Neural crest cell (in vitro differentiated cells): ENCODE data around the gene CDC42BPA. TPM values are rescaled to one million over a fixed set of nuclear protein-coding genes. Genes with fewer than 3 reads are reported as not detected.
"Not testable (repeated sequence)": the region's sequence is repeated elsewhere in the genome, so short reads cannot be mapped to it uniquely, and the experiment has no call there.

ENCODE experiments used
- DNase-seq: peaks from one replicate; pipeline ENCODE4 v3.0.0; 2021; ENCODE audit warnings: low read depth, mixed read lengths, low spot score
- H3K27ac Mint-ChIP-seq: one replicate; pipeline ENCODE4 v1.8.0; 2021; ENCODE audit warnings: mild to moderate bottlenecking, mixed read lengths; ENCODE audit not compliant: unreplicated experiment
- H3K27me3 Mint-ChIP-seq: 2 replicates; pipeline ENCODE4 v1.8.0; 2021; ENCODE audit warnings: low read depth, mild to moderate bottlenecking, mixed read lengths
- H3K36me3 Mint-ChIP-seq: 2 replicates; pipeline ENCODE4 v1.8.0; 2021; ENCODE audit warnings: low read depth, mild to moderate bottlenecking, mixed read lengths
- H3K4me1 Mint-ChIP-seq: 2 replicates; pipeline ENCODE4 v1.8.0; 2021; ENCODE audit warnings: mixed read lengths
- H3K4me3 Mint-ChIP-seq: one replicate; pipeline ENCODE4 v1.8.0; 2021; ENCODE audit warnings: mild to moderate bottlenecking, mixed read lengths
- H3K9me3 Mint-ChIP-seq: 2 replicates; pipeline ENCODE4 v1.8.0; 2021; ENCODE audit warnings: mixed read lengths
- total RNA-seq: library from RNA; stranded (reverse); gene quantifications from 2 replicates; pipeline ENCODE4 v1.2.1, GENCODE V29; 2021
- TF ChIP-seq, protein P1 (sequence below): fragments of 200-600 bp; sonication (generic); conservative IDR thresholded peaks from 2 replicates; pipeline ENCODE4 v1.5.0; 2021; ENCODE audit warnings: antibody characterized with exemption, mild to moderate bottlenecking

Gene CDC42BPA
- total RNA-seq, 1 donor from 2014 or later, result 35.6 TPM

DNA sequence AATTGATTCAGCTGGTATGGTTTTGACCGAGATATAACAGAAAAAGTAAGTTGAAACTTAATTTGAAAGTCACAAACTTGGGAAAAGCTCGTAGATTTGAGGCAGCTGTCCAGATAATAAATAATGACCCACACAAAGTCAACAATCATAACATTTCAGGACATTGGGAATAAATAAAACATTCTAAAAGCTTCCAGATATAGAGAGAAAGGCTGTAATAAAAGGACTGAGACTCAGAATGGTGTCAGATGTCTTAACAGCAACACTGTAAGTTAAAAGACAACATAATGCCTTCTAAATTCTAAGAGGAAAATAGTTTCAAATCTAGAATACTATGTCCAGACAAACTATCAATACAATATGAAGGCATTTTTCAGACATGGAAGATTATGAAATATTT is 163.3 kb downstream of the CDC42BPA start:
- H3K4me1 Mint-ChIP-seq, result no peaks in the 10 kb centered on the region
- H3K27me3 Mint-ChIP-seq, result no peaks in the 10 kb centered on the region
- no peak overlapping the region for H3K4me3 Mint-ChIP-seq
- no peak overlapping the region for H3K27ac Mint-ChIP-seq
- no peaks in the 10 kb centered on the region for H3K9me3 Mint-ChIP-seq
- H3K36me3 Mint-ChIP-seq, result peaks cover 15% of the 10 kb centered on the region
- TF ChIP-seq, protein P1, sequence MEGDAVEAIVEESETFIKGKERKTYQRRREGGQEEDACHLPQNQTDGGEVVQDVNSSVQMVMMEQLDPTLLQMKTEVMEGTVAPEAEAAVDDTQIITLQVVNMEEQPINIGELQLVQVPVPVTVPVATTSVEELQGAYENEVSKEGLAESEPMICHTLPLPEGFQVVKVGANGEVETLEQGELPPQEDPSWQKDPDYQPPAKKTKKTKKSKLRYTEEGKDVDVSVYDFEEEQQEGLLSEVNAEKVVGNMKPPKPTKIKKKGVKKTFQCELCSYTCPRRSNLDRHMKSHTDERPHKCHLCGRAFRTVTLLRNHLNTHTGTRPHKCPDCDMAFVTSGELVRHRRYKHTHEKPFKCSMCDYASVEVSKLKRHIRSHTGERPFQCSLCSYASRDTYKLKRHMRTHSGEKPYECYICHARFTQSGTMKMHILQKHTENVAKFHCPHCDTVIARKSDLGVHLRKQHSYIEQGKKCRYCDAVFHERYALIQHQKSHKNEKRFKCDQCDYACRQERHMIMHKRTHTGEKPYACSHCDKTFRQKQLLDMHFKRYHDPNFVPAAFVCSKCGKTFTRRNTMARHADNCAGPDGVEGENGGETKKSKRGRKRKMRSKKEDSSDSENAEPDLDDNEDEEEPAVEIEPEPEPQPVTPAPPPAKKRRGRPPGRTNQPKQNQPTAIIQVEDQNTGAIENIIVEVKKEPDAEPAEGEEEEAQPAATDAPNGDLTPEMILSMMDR, result no peak
- no peak for DNase-seq

DNA sequence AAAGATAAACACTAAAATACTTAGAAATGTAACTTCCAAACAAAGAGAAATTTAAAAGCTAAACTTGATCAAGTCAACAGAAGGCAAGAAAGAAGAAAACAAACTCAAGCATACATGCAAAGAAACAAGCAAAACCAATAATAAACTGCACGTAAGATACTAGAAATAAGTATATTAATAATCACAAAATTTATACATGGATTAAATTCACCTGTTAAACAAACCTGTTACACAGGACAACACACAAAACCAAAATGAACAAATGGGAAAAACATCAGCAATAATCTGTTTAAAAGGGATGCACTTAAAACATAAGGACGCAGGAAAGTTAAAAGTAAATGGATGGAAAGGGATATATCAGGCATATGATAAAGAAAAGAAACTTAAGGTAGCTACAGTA is 165.8 kb downstream of the CDC42BPA start:
- H3K36me3 Mint-ChIP-seq, result peaks cover 15% of the 10 kb centered on the region
- H3K4me1 Mint-ChIP-seq, result no peaks in the 10 kb centered on the region
- H3K27ac Mint-ChIP-seq, result no peak overlapping the region
- TF ChIP-seq, protein P1, result no peak
- DNase-seq, result no peak
- H3K9me3 Mint-ChIP-seq, result no peaks in the 10 kb centered on the region
- H3K4me3 Mint-ChIP-seq, result no peak overlapping the region
- H3K27me3 Mint-ChIP-seq, result no peaks in the 10 kb centered on the region

DNA sequence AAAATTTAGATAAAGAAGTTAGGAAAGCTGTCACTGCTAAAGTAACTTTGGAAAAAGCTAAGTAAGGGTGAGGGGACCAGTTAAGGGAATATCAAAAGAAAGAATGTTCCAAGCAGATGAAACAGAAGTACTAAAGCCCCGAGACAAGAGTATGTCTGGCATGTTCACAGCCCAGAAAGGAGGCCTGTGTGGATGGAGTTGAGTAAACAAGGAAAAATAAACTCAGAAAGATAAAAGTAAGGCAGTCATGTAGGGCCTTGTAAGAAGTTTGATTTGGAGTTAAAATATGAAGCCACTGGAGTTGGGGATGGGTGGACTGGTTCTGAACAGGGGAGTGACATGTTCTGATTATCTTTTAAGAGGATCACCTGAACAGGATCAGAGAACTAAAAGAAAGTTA is 177.9 kb downstream of the CDC42BPA start:
- H3K4me3 Mint-ChIP-seq, result no peak overlapping the region
- TF ChIP-seq, protein P1, result no peak
- no peak overlapping the region for H3K27ac Mint-ChIP-seq

DNA sequence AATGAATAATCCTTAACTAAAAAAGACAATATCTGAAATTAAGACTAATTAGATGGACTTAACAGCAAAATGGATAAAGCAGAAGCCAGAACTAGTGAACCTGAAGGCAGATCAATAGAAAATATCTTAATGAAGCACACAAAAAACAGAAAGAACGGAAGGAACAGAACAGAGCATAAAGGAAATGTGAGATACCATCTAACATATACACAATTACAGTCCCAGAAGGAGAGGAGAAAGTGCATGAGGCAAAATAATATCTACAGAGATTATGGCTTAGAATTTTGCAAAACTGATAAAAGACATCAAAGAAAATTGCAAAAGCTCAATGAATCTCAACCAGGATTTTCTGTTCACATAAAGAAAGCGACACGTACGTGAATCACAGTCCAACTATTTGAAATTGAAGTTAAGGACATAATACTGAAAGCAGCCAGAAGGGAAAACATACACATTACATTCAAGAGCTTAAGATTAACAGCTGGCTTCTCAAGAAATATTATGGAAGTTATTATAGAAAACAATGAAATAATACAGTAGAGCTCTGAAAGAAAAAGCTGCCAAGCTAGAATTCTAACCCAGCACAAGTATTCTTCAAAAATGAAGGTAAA is 182.0 kb downstream of the CDC42BPA start:
- DNase-seq, result no peak
- TF ChIP-seq, protein P1, result no peak
- H3K4me1 Mint-ChIP-seq, result peaks cover 5% of the 10 kb centered on the region
- H3K4me3 Mint-ChIP-seq, result no peak overlapping the region
- H3K9me3 Mint-ChIP-seq, result no peaks in the 10 kb centered on the region
- peaks cover 19% of the 10 kb centered on the region for H3K36me3 Mint-ChIP-seq
- no peak overlapping the region for H3K27ac Mint-ChIP-seq
- H3K27me3 Mint-ChIP-seq, result no peaks in the 10 kb centered on the region

More for the DNA sequence above, 177.9 kb downstream of the CDC42BPA start:
- Mint-ChIP-seq H3K4me1 (no peaks in the 10 kb centered on the region), H3K36me3 (peaks cover 7% of the 10 kb centered on the region), H3K27me3 (no peaks in the 10 kb centered on the region), H3K9me3 (no peaks in the 10 kb centered on the region)
- no peak for DNase-seq

DNA sequence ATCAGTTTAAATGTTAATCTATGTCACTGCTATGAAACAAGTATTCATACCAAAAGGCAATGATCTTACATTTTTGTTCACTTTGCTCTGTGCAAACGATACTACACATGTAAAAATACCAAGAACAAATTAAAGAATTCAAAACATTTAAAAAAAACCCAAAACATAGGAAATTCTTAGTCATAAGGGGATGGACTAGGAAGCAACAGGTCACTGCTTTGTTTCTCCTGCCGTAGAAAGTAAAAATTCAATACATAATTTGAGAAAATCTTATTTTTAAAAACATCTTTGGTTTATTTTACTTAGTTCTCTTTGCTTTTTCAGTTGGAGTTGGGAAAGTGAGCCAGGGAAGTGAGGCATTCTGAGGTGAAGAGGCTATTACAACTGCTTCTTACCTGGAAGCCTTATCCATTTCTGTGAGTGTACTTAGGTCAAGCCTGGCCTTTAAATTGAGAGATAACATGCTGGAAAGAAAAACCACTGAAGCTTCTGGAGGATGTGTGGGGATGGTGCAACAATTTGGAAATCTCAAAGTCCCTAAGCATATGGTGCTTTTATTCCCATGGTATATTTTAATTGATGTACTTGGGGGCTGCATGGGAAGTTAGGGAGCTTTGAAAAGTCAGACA is 183.5 kb downstream of the CDC42BPA start:
- TF ChIP-seq, protein P1, result no peak
- no peak overlapping the region for H3K4me3 Mint-ChIP-seq
- no peaks in the 10 kb centered on the region for H3K27me3 Mint-ChIP-seq
- H3K36me3 Mint-ChIP-seq, result peaks cover 24% of the 10 kb centered on the region
- no peak overlapping the region for H3K27ac Mint-ChIP-seq
- no peaks in the 10 kb centered on the region for H3K9me3 Mint-ChIP-seq
- H3K4me1 Mint-ChIP-seq, result peaks cover 5% of the 10 kb centered on the region
- no peak for DNase-seq

DNA sequence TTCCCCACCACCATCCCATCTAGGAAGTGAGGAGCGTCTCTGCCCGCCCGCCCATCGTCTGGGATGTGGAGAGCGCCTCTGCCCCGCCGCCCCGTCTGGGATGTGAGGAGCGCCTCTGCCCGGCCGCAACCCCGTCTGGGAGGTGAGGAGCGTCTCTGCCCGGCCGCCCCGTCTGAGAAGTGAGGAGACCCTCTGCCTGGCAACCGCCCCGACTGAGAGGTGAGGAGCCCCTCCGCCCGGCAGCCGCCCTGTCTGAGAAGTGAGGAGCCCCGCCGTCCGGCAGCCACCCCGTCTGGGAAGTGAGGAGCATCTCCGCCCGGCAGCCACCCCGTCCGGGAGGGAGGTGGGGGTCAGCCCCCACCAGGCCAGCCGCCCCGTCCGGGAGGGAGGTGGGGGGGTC is 185.6 kb downstream of the CDC42BPA start:
- H3K27me3 Mint-ChIP-seq, H3K9me3 Mint-ChIP-seq, H3K4me3 Mint-ChIP-seq, H3K27ac Mint-ChIP-seq, H3K4me1 Mint-ChIP-seq, DNase-seq: not testable (repeated sequence)
- peaks cover 21% of the 10 kb centered on the region for H3K36me3 Mint-ChIP-seq
